DOHH2 (cell line): ENCODE measurements around the gene ANK3.

Experiments used
- H3F3A ChIP-seq: fragments of 200-600 bp; sonication (generic), shearing (Covaris generic); 2 replicates; pipeline ENCODE4 v1.6.0; 2016; ENCODE audit warnings: antibody characterized with exemption, mild to moderate bottlenecking; ENCODE audit not compliant: control insufficient read depth, insufficient read depth
- H3K27ac ChIP-seq: fragments of 200-600 bp; sonication (generic); 2 replicates; pipeline ENCODE4 v1.5.1; 2014; ENCODE audit warnings: low read depth, mild to moderate bottlenecking, low read length, moderate library complexity
- H3K27me3 ChIP-seq: fragments of 200-600 bp; sonication (generic); 2 replicates; pipeline ENCODE4 v1.6.1; 2014; ENCODE audit warnings: mild to moderate bottlenecking, low read length, mixed read lengths; ENCODE audit not compliant: control insufficient read depth
- H3K36me3 ChIP-seq: fragments of 200-600 bp; sonication (generic); 2 replicates; pipeline ENCODE4 v1.6.1; 2014; ENCODE audit warnings: mild to moderate bottlenecking, low read length, moderate library complexity, mixed read lengths; ENCODE audit not compliant: control insufficient read depth
- H3K4me1 ChIP-seq: fragments of 200-600 bp; sonication (generic); 2 replicates; pipeline ENCODE4 v1.6.1; 2014; ENCODE audit warnings: mild to moderate bottlenecking, low read length, mixed read lengths; ENCODE audit not compliant: control insufficient read depth
- H3K4me2 ChIP-seq: fragments of 200-600 bp; sonication (generic); 2 replicates; pipeline ENCODE4 v1.6.0; 2014; ENCODE audit warnings: mild to moderate bottlenecking, low read length, moderate library complexity
- H3K4me3 ChIP-seq: fragments of 200-600 bp; sonication (generic); 2 replicates; pipeline ENCODE4 v1.5.1; 2014; ENCODE audit warnings: mild to moderate bottlenecking, low read length, mixed read lengths
- H3K79me2 ChIP-seq: fragments of 200-600 bp; sonication (generic); 2 replicates; pipeline ENCODE4 v1.6.1; 2014; ENCODE audit warnings: mild to moderate bottlenecking, low read length, mixed read lengths; ENCODE audit not compliant: control insufficient read depth
- H3K9me2 ChIP-seq: fragments of 200-600 bp; sonication (generic); replicated peaks from 2 replicates; pipeline ENCODE4 v1.6.1; 2014; ENCODE audit warnings: mild to moderate bottlenecking, low read length, mixed read lengths; ENCODE audit not compliant: control insufficient read depth
- H3K9me3 ChIP-seq: fragments of 200-600 bp; sonication (generic); 2 replicates; pipeline ENCODE4 v1.6.1; 2014; ENCODE audit warnings: antibody characterized with exemption, low read length, mixed read lengths; ENCODE audit not compliant: control insufficient read depth, insufficient read depth
- H4K20me1 ChIP-seq: fragments of 200-600 bp; sonication (generic); 2 replicates; pipeline ENCODE4 v1.6.0; 2014; ENCODE audit warnings: low read depth, mild to moderate bottlenecking, antibody characterized with exemption, low read length, moderate library complexity; ENCODE audit not compliant: control insufficient read depth, insufficient read depth
- EZH2phosphoT487 ChIP-seq: fragments of 200-600 bp; sonication (generic); IDR thresholded peaks from 2 replicates; pipeline ENCODE4 v1.6.1; 2017; ENCODE audit warnings: borderline replicate concordance, mild to moderate bottlenecking, antibody characterized with exemption, low read length, moderate library complexity, mixed read lengths
- TF ChIP-seq, protein P1 (sequence below): fragments of 200-600 bp; sonication (generic); IDR thresholded peaks from one replicate; pipeline ENCODE4 v1.5.1; 2014; ENCODE audit warnings: antibody characterized with exemption, mild to moderate bottlenecking, low read depth, low read length; ENCODE audit not compliant: poor library complexity, severe bottlenecking

ANK3 gene

DNA sequence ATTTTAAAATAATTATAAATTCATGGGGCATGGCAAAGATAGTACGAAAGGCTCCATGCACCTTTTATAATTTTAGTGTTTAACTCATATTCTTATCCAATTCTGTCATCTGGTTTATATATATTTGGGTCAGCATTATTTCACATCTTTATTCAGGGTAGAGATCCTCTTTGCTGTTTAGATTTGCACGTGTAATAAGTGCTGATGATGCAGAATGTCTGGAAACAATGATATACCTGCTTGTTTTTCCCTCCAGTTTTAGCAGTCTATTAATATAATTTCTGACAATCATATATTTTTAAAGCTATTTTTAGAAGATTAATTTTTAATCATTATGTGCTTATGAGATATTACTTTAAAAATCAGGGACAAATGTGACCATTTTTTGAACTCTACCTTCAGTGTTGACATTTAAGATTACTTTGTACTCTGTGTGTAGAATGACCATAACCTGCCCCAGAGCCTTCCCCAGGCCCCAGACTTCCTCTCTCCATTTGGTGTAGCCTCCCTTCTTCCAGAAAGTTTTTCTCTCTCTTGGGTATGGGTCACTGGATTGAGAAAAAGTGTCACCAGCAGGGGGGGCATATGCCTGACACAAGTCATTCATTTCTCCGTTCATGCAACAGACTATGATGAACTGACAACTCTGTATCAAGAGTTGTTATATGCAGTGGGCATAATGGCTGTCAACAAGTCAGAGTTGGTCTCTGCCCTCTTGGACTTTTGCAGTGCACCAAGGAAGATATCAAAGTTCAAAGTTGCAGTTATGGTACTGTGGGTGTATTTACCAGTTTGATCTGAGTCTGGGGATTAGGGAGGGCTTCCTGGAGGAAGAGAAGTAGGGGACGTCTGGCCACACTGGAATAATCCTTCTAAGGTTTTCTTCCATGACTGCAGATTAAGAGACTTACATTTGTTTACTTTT, 290.7 kb downstream of the ANK3 start:
- Histone ChIP-seq H3K36me3 (peaks cover 40% of the 10 kb centered on the region), H3K27ac (no peak overlapping the region), H3K79me2 (no peaks in the 10 kb centered on the region), H4K20me1 (no peaks in the 10 kb centered on the region), H3K4me1 (no peaks in the 10 kb centered on the region), H3K9me3 (no peaks in the 10 kb centered on the region), H3K4me2 (no peak overlapping the region), H3F3A (peaks cover 5% of the 10 kb centered on the region; the same call in 1 of the 2 replicates), H3K4me3 (no peak overlapping the region), H3K27me3 (no peaks in the 10 kb centered on the region), H3K9me2 (no peaks in the 10 kb centered on the region)
- no peak for TF ChIP-seq EZH2phosphoT487
- TF ChIP-seq, protein P1, sequence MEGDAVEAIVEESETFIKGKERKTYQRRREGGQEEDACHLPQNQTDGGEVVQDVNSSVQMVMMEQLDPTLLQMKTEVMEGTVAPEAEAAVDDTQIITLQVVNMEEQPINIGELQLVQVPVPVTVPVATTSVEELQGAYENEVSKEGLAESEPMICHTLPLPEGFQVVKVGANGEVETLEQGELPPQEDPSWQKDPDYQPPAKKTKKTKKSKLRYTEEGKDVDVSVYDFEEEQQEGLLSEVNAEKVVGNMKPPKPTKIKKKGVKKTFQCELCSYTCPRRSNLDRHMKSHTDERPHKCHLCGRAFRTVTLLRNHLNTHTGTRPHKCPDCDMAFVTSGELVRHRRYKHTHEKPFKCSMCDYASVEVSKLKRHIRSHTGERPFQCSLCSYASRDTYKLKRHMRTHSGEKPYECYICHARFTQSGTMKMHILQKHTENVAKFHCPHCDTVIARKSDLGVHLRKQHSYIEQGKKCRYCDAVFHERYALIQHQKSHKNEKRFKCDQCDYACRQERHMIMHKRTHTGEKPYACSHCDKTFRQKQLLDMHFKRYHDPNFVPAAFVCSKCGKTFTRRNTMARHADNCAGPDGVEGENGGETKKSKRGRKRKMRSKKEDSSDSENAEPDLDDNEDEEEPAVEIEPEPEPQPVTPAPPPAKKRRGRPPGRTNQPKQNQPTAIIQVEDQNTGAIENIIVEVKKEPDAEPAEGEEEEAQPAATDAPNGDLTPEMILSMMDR, result peak; percentile 33

GRCh38 chr10:60096761-60097513, 292.7 kb downstream of the ANK3 start:
- Histone ChIP-seq H3K27ac (no peak overlapping the region), H3K79me2 (no peaks in the 10 kb centered on the region), H3K4me1 (no peaks in the 10 kb centered on the region), H4K20me1 (no peaks in the 10 kb centered on the region), H3K9me2 (no peaks in the 10 kb centered on the region), H3K9me3 (no peaks in the 10 kb centered on the region), H3F3A (peaks cover under 1% of the 10 kb centered on the region; the same call in 1 of the 2 replicates), H3K27me3 (no peaks in the 10 kb centered on the region), H3K4me2 (no peak overlapping the region), H3K4me3 (no peak overlapping the region), H3K36me3 (peaks cover 30% of the 10 kb centered on the region)
- TF ChIP-seq, protein P1, result no peak
- no peak for TF ChIP-seq EZH2phosphoT487

GRCh38 chr10:60093317-60093716, 296.4 kb downstream of the ANK3 start:
- Histone ChIP-seq H3K4me3 (no peak overlapping the region), H3K36me3 (peaks cover 14% of the 10 kb centered on the region), H3K4me2 (no peak overlapping the region), H3F3A (no peaks in the 10 kb centered on the region), H3K79me2 (no peaks in the 10 kb centered on the region), H3K9me3 (no peaks in the 10 kb centered on the region), H3K27me3 (no peaks in the 10 kb centered on the region), H3K27ac (no peak overlapping the region), H3K4me1 (no peaks in the 10 kb centered on the region), H4K20me1 (no peaks in the 10 kb centered on the region), H3K9me2 (no peaks in the 10 kb centered on the region)
- TF ChIP-seq EZH2phosphoT487, result no peak
- TF ChIP-seq, protein P1, result no peak
